ENCODE data around the gene ITPR2.
"Not testable (repeated sequence)": the region's sequence is repeated elsewhere in the genome, so short reads cannot be mapped to it uniquely, and the experiment has no call there.

The ITPR2 gene

DNA sequence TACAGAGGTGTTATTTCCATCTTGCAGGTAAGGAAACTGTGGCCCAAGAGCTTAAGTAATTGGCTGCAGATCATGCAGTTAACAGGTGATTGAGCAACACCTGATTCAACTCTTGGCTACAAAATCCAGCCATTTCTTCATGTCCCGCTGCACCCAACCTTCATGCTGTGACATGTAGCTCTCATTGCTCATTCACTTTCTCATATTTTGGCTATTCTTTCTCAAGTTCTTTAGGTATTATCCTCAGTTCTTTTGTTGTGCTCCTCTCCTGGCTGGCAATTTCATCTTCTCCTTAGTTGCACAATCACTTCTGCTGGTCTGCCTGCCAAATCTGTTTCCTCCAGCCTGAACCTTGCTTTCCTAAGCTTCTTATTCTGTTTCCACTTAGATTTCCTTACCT is 336.8 kb downstream of the ITPR2 start:
- DNase-seq: no peak

DNA sequence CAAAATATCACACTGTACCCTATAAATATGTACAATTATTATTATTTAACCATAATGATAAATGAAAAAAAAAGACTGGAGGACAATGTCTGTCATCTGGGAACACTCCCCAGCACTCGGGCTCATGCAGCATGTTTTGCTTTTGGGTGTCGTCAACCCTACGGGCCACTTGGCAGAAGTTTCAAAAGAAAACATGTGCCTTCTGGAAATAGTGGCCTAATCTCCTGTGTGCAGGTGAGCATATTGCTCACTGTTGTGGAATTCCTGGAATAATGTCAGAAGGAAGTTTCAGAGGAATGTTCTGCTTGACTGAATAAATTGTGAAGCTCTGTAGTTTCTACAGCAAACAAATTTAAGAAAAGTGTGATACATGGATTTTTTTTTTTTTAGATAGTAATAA is 339.3 kb downstream of the ITPR2 start:
- DNase-seq: no peak

DNA sequence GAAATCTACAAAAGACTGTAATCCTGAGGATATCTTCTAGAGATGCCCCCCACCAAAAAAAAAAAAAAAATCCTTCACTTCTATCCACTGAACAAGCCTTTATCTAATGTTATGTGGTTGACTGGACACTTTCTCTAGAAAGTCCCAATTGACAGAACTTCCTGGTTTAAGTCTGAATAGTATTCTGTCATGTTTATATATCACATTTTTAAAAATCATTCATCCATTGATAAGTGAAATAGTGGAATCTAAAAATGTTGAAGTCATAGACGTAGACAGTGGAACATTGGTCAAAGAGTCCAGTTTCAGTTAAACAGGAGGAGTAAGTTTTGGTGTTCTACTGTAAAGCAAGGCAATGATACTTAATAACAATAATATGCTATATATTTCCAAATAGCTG is 340.6 kb downstream of the ITPR2 start:
- DNase-seq: no peak

DNA sequence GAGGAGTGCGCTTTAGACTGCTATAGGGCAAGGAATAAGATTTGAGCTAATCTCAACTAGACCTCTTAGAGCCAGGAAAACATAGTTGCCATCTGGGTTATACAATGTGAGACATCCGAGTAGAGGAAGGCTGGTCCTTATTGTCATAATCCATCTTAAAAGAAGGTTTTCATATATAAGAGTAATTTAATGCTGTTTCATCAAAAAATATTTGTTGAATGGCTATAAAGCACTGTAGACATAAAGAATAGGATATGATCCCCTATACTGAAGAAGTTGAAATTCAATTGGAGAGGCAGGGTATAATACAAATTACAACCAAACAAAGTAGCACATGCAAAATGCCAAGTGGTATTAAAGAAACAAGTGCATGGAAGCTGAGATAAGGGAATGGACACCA is 343.1 kb downstream of the ITPR2 start:
- DNase-seq: no peak

DNA sequence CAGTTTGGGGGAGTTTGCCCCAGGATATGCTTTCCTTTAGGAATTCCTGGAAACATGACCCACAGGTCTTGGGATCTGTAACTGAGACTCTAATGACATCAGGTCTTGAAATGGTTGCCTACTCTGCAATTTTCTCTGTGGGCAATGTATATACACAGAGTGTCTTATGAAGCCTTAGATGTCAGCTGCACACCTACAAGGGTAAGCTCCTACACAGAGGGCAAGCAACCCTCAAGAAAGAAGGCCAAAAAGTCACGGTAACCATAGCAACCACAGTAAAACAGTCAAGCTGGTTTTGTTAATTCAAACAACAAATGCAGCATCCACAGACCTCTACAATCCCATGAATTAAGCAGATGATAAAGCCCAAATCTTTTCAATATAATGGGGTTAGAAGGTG is 344.6 kb downstream of the ITPR2 start:
- no peak for DNase-seq

DNA sequence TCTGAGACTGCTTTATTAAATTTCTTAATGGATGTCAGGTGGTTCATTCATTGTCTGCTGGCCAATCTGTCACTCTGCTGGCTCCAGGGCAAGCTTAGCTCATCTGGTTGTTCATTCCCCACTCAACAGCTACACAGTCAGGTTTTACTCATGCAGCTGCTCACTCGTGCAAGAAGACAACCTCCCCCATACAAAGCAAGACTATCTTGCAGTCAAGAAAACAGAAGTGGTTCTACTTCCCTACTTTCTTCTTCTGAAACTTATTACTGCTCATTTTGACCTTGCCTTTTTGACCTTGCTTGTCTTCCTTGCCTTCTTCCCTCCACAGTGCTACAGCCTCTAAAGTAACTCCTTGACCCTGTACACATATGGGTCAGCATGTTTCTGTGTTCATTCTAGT is 359.7 kb downstream of the ITPR2 start:
- no peak for DNase-seq

DNA sequence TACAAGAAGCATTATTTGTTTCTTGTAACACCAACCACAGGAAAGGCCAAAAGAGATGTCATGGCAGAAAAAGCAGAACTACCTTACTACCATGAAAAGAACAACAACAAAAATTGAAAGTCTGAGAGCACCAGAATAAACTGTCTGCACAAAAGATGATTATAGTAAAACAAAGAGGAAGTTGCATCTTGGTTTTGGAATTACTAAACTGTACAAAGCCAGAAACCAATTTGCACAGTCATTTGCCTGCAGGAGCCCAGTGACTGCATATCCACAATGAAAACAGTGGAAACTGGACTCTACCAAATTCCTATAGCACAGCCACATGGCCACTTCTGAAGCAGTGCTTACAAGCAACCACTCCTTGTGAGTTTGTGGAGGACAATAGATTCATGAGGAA is 361.4 kb downstream of the ITPR2 start:
- no peak for DNase-seq

DNA sequence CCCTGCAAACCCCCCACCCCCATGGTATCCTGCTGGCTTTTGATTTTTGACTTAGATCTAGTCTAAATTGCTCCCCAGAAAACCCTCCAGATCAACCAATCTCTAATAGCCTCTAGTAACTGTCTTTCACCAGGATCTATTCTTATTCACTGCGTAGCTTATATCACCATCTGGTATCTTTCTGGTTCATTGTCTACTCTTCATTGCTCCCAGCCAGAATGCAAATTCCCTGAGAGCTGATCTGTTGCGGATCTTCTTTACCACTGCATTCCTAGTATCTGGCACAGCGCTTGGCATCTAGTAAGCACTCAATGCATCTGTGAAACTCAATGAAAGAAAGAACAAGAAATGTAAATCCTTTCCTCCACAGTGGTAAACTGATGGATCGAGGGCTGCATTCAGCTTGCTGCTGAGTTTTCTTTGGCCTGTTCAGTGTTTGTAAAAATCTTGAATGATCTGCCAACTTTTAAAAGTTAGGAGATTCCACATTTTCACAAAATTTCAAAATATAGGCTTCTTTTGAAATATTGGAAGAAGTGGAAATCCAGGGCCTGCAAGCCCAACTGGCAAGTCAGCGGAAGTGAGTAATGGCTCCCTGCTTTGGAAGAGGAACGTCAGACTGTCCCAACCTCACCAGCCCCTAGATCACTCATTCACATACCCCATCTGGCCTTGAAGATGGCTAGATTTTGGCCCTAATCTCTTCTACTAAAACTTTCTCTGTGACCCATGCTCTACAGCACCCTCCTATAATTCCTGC is 363.4 kb downstream of the ITPR2 start:
- DNase-seq: no peak

DNA sequence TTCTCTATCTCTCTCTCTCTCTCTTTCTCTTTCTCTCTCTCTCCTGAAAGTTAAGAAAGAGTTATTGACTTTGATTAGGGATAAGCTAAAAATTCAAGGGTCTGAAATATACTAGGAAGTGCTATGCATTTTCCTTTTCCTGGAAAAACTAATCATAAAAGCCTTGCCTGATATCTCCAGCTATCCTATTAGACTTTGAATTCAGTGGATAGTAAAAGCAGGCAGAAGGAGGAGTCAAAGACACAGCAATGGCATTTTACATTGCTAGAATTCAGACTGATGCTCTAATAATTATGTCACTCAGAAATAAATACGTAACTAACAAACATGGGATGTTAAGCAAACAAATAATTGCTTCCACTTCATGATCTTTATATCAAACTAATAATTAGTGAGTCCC is 365.6 kb downstream of the ITPR2 start:
- DNase-seq: no peak

DNA sequence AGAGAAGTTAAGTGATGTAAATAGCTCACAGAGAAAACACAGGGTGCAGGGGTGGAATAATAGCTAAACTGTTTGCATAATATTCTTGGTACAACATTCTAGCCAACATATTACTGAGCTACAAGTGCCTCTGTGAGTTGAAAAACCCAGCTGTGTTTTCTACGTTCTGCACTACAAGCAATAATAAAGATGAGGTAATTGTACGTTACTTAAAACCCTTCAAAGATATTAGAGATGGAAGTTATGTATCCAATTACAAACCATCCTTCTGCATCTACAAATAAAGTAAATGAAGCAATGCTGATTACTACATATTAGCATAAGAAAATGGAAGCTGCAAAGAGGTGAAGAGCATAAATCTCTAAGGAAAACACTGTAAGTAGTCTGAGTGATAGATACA is 366.3 kb downstream of the ITPR2 start:
- DNase-seq: no peak

DNA sequence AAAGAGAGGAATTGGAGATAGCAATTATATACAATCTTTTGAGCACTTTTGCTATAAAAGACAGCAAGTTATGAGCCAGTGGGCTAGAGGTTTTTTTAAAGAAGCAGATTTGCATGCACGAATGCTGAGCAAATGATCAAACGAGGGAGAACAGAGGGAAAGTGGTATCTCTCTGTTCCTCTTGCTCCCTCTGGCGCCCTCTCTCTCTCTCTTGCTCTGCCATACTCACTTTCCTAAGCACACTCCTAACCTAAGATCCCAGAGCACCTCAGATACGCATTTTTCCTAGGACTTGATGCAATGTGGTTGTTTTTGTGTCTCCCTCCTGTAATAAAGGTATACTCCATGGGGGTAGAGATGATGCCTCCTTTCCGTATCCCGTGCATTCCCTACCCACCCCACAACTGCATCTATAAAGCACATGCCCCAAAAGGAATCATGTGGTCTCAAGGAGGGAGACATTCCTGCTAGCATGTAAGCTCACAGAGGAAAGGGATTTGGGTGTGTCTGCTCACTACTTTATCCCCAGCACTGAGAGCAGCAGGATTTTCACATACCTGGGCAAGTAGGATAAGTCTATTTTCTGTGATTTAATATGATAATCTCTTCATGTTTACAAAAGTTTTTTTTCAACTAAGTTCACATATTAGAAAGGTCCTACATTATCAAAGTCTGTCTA is 367.4 kb downstream of the ITPR2 start:
- DNase-seq: no peak

DNA sequence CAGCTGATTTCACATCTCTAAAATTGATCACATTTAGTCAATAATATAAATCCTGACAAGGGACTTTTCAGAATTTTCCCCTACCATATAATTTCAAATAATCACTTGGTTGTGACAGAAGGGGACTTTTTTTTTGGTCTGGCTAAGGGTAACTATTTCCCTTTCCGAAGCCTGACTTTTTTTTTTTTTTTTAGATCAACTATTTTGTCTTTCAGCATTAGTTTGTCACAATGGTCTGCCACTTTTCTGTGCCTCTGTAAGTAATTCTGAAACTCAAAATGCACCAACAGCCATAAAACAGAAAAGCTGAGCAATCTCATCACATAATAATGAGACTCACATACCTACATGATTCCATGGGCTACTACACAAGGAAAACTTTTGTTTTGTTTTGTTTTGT is 371.2 kb downstream of the ITPR2 start:
- DNase-seq: no peak

DNA sequence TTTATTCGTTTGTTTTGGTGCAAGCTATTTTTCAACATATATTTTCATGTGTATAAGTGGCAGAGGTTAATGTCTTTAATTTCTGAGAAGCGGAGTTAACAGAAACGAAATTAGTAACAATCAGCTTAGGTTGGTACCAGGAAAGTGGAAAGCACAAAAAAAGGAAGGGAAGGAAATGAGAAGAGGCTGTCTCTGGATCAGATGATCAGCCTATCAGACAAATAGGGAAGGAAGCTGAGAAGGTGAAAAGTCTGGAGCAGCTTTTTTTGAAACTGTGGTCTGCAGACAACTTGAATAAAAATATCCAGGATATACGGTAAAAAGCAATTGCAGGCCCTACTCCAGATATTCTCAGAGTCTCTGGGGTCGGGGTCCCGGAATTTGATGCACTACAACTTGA is 372.6 kb downstream of the ITPR2 start:
- DNase-seq: no peak

DNA sequence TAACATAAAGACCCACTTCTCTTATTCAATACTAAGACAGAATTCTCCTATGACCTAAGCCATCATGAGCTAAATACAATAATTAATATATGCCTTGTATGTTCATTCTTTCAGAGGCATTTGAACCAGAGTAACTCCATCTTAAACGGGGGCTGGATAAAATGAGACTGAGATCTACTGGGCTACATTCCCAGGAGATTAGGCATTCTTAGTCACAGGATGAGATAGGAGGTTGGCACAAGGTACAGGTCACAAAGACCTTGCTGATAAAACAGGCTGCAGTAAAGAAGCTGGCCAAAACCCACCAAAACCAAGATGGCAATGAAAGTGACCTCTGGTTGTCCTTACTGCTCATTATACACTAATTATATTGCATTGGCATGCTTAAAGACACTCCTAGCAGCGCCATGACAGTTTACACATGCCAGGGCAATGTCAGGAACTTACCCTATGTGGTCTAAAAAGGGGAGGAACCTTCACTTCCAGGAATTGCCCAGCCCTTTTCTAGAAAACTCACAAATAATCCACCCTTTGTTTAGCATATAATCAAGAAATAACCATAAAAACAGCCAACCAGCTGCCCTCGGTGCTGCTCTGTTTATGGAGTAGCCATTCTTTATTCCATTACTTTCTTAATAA is 376.9 kb downstream of the ITPR2 start:
- no peak for DNase-seq

DNA sequence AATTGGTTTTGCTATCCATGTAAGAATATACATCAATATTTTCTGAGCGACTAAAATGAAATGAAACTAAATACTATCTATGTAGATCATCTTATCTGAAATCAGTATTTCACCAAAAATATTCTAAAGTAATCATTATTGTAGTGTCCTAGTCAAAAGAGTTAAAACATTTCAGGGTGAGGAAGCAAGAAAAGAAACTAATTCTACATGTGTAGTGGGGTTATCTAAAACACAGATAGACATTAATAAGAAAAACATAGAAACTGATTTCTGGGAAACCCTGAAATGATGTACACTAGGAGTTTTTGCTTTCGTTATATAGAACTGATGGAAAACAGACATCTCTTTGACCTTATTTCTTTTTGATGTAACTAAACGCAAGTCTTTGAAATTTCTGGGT is 379.7 kb downstream of the ITPR2 start:
- no peak for DNase-seq

DNA sequence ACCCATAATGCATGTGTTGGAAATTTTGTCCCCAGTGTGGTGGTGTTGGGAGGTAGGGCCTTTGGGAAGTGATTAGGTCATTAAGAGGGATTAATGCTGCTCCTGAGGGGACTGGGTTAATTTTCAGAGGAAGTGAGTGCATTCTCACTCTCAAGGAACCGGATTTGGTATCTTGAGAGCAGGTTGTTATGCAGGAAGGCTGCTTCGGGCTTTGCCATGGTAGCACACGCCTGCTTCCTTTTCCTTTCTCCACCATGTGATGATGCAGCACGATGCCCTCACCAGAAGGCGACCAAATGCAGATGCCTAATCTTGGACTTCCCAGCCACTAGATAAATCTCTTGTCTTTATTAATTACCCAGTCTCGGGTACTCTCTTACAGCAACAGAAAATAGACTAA is 380.5 kb downstream of the ITPR2 start:
- no peak for DNase-seq

DNA sequence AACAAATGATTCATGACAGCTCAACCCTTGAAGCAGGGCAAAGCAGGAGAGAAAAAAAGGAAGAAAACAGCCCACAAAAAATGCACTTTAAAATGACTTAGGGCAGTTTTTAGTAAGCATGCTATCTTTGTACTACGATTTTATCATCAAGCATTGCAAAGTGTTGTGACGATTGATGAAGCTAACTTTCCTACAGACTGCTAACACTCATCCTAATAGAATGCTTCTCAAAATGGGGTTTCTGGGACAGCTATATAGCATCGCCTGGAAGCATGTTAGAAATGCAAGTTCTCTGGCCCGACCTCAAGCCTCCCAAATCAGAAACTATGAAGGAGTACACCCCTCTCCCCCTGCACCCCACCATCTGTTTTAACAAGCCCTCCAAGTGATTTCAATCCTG is 381.2 kb downstream of the ITPR2 start:
- no peak for DNase-seq

DNA sequence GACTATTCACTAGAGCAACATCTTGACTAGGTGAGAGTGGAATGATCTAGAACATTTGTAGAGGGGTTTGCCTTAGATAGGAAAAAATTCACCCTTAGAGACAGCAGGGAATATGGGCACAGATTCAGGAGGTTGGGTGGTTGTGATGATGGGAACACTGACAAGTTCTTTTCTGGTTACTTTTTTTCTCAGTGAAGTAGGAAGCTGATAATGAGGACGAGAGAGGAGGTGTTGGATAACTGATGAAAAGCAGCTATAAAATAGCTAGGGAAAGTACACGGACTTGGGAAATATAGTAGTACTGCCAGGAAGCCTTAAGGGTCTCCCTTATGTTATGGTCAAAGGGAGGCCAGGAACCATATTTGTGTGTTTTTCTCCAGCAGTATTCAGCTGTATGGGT is 387.1 kb downstream of the ITPR2 start:
- no peak for DNase-seq

DNA sequence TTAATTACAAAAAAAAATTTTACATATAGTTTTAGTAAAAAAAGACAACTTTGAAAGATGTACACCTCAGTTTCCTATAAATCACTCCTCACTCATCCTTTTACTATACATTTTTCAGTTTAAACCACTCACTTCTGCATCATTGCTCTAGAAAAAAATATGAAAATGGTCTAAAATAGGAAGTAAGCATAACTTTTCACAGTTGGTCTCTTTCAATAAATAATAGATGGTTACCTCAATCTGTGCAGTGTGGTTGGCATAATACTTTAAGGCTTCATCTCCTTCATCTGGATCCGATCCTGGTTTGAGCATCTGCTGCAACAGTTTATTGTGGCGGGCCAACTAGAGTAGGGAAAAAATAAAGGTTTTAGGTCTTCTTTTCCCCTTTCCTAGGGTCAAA is 389.7 kb downstream of the ITPR2 start:
- DNase-seq: no peak

DNA sequence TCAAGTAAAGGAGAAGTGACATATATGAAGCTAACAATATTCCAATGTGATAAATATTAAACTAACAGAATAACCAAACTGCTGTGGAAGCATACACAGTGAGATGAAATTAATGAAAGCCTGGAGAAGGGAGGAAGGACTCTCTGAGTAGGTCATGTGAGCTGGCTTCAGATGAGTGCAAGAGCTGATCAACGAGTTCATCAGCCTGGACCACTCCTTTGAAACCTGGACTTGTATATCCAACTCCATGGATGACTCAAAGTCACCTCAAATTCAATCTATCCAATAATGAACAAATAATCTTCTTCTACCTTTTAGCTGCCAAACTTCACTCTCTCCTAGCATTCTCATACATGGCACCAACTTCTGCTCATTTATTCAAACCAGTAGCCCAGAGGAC is 391.6 kb downstream of the ITPR2 start:
- no peak for DNase-seq

DNA sequence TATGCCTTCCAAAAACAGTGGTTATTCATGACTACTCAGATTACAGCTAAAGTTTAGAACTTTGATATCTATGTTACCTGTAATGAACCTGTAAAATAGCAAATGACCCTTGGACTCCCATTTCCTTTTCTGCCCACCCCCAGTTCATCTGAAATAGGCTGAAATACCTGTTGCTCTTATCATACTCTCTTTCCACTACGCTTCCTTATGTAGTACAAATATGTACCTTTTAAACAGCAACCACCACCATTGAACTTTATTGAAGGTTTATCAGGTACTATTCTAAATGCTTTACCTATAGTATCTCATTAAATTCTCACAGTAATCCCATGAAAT is 398.0 kb downstream of the ITPR2 start:
- no peak for DNase-seq

DNA sequence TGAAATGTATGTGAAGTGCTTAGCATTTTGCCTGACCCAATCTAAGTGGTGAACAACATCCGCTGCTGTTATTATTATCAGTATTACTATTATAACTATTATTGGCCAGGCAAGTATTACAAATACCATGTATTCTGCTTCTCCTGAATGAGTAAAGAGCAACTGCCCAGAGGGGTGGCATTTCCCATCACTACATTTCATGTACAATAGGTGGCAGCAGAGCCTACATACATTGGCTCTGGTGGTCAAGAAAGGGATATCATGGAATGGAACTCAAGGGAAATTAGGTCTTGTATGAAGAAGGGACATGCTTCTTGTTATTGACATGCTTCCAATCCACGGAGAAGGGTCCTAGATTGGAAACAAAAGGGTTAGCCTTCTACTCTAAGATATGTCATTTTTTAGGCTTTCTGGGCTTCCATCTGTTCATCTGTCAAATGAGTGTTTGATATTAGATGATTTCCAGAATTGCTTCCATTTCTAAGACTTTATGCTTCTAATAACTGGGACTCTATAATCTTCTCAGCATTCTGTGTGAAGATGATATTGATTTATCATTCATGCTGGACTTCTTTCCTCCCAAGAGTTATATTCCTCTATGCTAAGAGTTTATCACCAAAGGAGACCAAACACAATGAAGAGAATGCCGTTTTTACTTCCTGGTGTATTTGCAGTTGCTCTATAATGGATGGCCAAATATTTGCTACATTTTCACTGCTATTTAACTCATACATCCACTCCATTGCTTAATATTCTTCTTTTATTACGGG is 398.5 kb downstream of the ITPR2 start:
- DNase-seq: no peak

DNA sequence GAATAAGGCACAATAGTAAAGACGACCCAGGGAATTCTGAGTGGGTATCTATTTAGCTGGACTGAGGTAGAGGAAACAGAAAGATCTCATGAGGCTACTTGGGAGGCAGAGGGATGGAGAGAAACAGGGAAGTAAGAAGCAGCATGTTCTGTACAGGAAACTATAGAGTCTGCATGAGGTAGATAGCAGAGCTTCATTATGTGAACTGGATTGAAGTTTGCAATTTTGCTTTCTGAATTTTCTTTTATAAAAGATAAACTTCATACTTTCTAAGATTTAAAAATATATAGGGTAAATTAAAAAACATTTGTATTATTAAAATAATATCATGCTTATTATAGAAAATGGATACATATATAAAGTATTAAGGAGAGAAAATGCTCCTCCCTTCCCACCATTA is 399.3 kb downstream of the ITPR2 start:
- DNase-seq: not testable (repeated sequence)

DNA sequence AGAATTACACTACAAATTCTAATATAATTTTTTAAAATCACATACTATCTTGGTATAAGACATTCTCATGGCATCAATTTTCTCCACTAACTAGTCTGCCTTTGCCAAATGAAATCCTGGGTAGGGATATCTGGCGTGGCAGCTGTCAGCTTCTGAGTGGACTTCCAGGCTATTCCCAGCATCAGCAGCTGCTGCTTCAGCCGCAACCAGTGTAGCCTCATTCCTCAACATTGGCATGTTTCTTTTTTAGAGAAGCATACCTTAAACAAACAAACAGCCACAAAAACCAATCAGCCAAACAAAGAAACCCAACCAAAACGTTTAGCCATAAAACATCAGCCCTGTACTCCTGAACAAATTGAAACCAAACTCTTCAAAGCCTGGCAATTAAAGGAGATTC is 401.8 kb downstream of the ITPR2 start:
- DNase-seq: no peak

Measured in NK-92 treated with Interleukin-12 subunit alpha and Interleukin-12 subunit beta, amount 100 ng/mL, for 24 hours (cell line).